ENCODE results near the gene NANS. TPM values are rescaled to one million over a fixed set of nuclear protein-coding genes. Genes with fewer than 3 reads are reported as not detected.

Gene NANS
- total and polyA plus RNA-seq, 10 of the 15 experiments (the other 5 are each of a cell fraction or from before 2014, with no cell fraction given), result 21.0 to 126 (median 52.3) TPM

- TF ChIP-seq SKIL (IDR thresholded peaks at IDR 0.05; ENCODE audit: low read depth, poor library complexity, severe bottlenecking), result peak; percentile 58
- TF ChIP-seq ZNF384 (IDR thresholded peaks at IDR 0.05; ENCODE audit: borderline replicate concordance, low read depth, low read length), result peak; percentile 79
- no peak for TF ChIP-seq JUND (IDR thresholded peaks at IDR 0.05; ENCODE audit: low read depth, low read length)
- TF ChIP-seq SIN3A (IDR thresholded peaks at IDR 0.05; ENCODE audit: low read depth, low read length), result no peak
- no peak for TF ChIP-seq TCF7 (IDR thresholded peaks at IDR 0.05; ENCODE audit: borderline replicate concordance)
- no peak for TF ChIP-seq TARDBP (IDR thresholded peaks at IDR 0.05; ENCODE audit: borderline replicate concordance)
- TF ChIP-seq YY1 (IDR thresholded peaks at IDR 0.05; ENCODE audit: low read depth, low read length), result no peak
- TF ChIP-seq NFYA (IDR thresholded peaks at IDR 0.05; ENCODE audit: borderline replicate concordance, low read depth, low read length), result no peak
- no peak for TF ChIP-seq E2F8 (IDR thresholded peaks at IDR 0.05; ENCODE audit: low read depth, partially characterized antibody)
- no peak for TF ChIP-seq FOXK2 (IDR thresholded peaks at IDR 0.05)
- no peak for TF ChIP-seq SPI1 (IDR thresholded peaks at IDR 0.05; ENCODE audit: borderline replicate concordance, insufficient read depth, low read depth, low read length)
- TF ChIP-seq E4F1 (IDR thresholded peaks at IDR 0.05; ENCODE audit: borderline replicate concordance, partially characterized antibody), result no peak
- TF ChIP-seq HDAC6 (IDR thresholded peaks at IDR 0.05; ENCODE audit: unreplicated experiment), result no peak
These were observed 52.0 kb downstream of the NANS start (continued) for GRCh38 chr9:98108531-98109031.

Measured in GM12878 (cell line).